ENCODE measurements around the gene CA6.

DNA sequence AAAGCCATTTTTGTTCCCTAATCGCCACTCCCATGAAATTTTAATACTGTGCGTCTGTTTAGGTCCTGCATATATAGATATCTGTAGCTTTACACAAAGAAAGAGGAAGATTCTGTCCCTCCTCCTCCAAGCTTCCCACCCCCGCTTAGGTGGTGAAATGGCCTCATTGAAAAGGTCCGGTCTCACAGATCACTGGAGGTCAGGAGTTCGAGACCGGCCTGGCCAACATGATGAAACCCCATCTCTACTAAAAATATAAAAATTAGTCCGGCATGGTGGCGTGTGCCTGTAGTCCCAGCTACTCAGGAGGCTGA lies 59.7 kb downstream of the CA6 start:
- TF ChIP-seq, protein P1, sequence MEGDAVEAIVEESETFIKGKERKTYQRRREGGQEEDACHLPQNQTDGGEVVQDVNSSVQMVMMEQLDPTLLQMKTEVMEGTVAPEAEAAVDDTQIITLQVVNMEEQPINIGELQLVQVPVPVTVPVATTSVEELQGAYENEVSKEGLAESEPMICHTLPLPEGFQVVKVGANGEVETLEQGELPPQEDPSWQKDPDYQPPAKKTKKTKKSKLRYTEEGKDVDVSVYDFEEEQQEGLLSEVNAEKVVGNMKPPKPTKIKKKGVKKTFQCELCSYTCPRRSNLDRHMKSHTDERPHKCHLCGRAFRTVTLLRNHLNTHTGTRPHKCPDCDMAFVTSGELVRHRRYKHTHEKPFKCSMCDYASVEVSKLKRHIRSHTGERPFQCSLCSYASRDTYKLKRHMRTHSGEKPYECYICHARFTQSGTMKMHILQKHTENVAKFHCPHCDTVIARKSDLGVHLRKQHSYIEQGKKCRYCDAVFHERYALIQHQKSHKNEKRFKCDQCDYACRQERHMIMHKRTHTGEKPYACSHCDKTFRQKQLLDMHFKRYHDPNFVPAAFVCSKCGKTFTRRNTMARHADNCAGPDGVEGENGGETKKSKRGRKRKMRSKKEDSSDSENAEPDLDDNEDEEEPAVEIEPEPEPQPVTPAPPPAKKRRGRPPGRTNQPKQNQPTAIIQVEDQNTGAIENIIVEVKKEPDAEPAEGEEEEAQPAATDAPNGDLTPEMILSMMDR (IDR thresholded peaks at IDR 0.05), result no peak
- TF ChIP-seq POLR2A (IDR thresholded peaks at IDR 0.05), result no peak
